H9 (cell line): Measurements from ENCODE around the gene USP36. TPM values are rescaled to one million over a fixed set of nuclear protein-coding genes. Genes with fewer than 3 reads are reported as not detected.

Experiments used
- DNase-seq: peaks from one replicate; pipeline ENCODE4 v3.0.0-alpha.2; 2017
- H2AFZ ChIP-seq: one replicate; pipeline ENCODE4 v1.6.1; 2013; ENCODE audit warnings: mild to moderate bottlenecking, low read length, control low read depth, moderate library complexity
- H2AK5ac ChIP-seq: 2 replicates; pipeline ENCODE4 v1.6.1; 2013; ENCODE audit warnings: low read length, control low read depth, mixed read lengths; ENCODE audit not compliant: insufficient read length
- H2BK120ac ChIP-seq: one replicate; pipeline ENCODE4 v1.6.1; 2013; ENCODE audit warnings: low read depth, mild to moderate bottlenecking, low read length, control low read depth, inconsistent platforms; ENCODE audit not compliant: poor library complexity, severe bottlenecking
- H2BK12ac ChIP-seq: 2 replicates; pipeline ENCODE4 v1.6.1; 2013; ENCODE audit warnings: low read length, control low read depth, mixed read lengths, low read depth; ENCODE audit not compliant: insufficient read length
- H2BK15ac ChIP-seq: 2 replicates; pipeline ENCODE4 v1.6.1; 2013; ENCODE audit warnings: low read depth, low read length, control low read depth
- H2BK20ac ChIP-seq: one replicate; pipeline ENCODE4 v1.6.1; 2013; ENCODE audit warnings: low read depth, mild to moderate bottlenecking, low read length, control low read depth, inconsistent platforms; ENCODE audit not compliant: poor library complexity, severe bottlenecking
- H2BK5ac ChIP-seq: 2 replicates; pipeline ENCODE4 v1.6.1; 2013; ENCODE audit warnings: low read length, control low read depth, mixed read lengths; ENCODE audit not compliant: insufficient read length
- H3K14ac ChIP-seq: 2 replicates; pipeline ENCODE4 v1.6.1; 2013; ENCODE audit warnings: low read length, control low read depth; ENCODE audit not compliant: insufficient read depth
- H3K18ac ChIP-seq: 2 replicates; pipeline ENCODE4 v1.6.1; 2013; ENCODE audit warnings: low read depth, mild to moderate bottlenecking, mixed read lengths, low read length, control low read depth; ENCODE audit not compliant: insufficient read length
- H3K23ac ChIP-seq: 2 replicates; pipeline ENCODE4 v1.6.1; 2013; ENCODE audit warnings: low read length, control low read depth, mixed read lengths, low read depth; ENCODE audit not compliant: insufficient read length
- H3K23me2 ChIP-seq: 2 replicates; pipeline ENCODE4 v1.6.1; 2013; ENCODE audit warnings: low read depth, mild to moderate bottlenecking, mixed read lengths, low read length, control low read depth; ENCODE audit not compliant: insufficient read length, poor library complexity, severe bottlenecking
- H3K27ac ChIP-seq: 2 replicates; pipeline ENCODE4 v1.5.1; 2013; ENCODE audit warnings: low read length, control low read depth, mixed read lengths, low read depth; ENCODE audit not compliant: insufficient read length
- H3K27me3 ChIP-seq: 2 replicates; pipeline ENCODE4 v1.6.1; 2013; ENCODE audit warnings: low read length, control low read depth, inconsistent platforms; ENCODE audit not compliant: insufficient read depth
- H3K4ac ChIP-seq: 2 replicates; pipeline ENCODE4 v1.6.1; 2013; ENCODE audit warnings: low read depth, mild to moderate bottlenecking, control low read depth, inconsistent platforms, low read length, moderate library complexity
- H3K4me1 ChIP-seq: 2 replicates; pipeline ENCODE4 v1.6.1; 2013; ENCODE audit warnings: low read length, control low read depth, inconsistent platforms; ENCODE audit not compliant: insufficient read depth
- H3K4me2 ChIP-seq: 2 replicates; pipeline ENCODE4 v1.6.1; 2013; ENCODE audit warnings: low read length, control low read depth, mixed read lengths; ENCODE audit not compliant: insufficient read length, insufficient read depth
- H3K56ac ChIP-seq: 2 replicates; pipeline ENCODE4 v1.6.1; 2013; ENCODE audit warnings: low read depth, mild to moderate bottlenecking, mixed read lengths, low read length, control low read depth; ENCODE audit not compliant: insufficient read length
- H3K79me1 ChIP-seq: 2 replicates; pipeline ENCODE4 v1.6.1; 2013; ENCODE audit warnings: low read depth, mild to moderate bottlenecking, moderate library complexity, low read length, control low read depth, inconsistent platforms; ENCODE audit not compliant: insufficient read depth, poor library complexity, severe bottlenecking
- H3K79me2 ChIP-seq: 2 replicates; pipeline ENCODE4 v1.6.1; 2013; ENCODE audit warnings: low read length, control low read depth, inconsistent platforms; ENCODE audit not compliant: insufficient read depth
- H3K9ac ChIP-seq: 2 replicates; pipeline ENCODE4 v1.6.1; 2013; ENCODE audit warnings: low read length, control low read depth, mixed read lengths; ENCODE audit not compliant: insufficient read length; ENCODE audit errors: extremely low read depth
- H3K9me3 ChIP-seq: one replicate; pipeline ENCODE4 v1.6.1; 2013; ENCODE audit warnings: low read depth, low read length, inconsistent platforms; ENCODE audit not compliant: control insufficient read depth
- H3T11ph ChIP-seq: one replicate; pipeline ENCODE4 v1.6.1; 2013; ENCODE audit warnings: mild to moderate bottlenecking, low read length, control low read depth, inconsistent platforms
- H4K20me1 ChIP-seq: one replicate; pipeline ENCODE4 v1.6.1; 2013; ENCODE audit not compliant: control insufficient read depth, insufficient read length, insufficient read depth
- H4K5ac ChIP-seq: 2 replicates; pipeline ENCODE4 v1.6.1; 2013; ENCODE audit warnings: low read depth, mild to moderate bottlenecking, mixed read lengths, low read length, control low read depth; ENCODE audit not compliant: insufficient read length
- H4K8ac ChIP-seq: replicated peaks from 2 replicates; pipeline ENCODE4 v1.6.1; 2013; ENCODE audit warnings: low read length, control low read depth, mixed read lengths, low read depth; ENCODE audit not compliant: insufficient read length
- H4K91ac ChIP-seq: 2 replicates; pipeline ENCODE4 v1.6.1; 2013; ENCODE audit warnings: low read depth, mild to moderate bottlenecking, moderate library complexity, mixed read lengths, low read length, control low read depth; ENCODE audit not compliant: insufficient read length
- H3K27ac Mint-ChIP-seq, 3 experiments: 2 replicates in 2 of 3; 3 replicates in 1 of 3; pipeline ENCODE4 v1.8.0; 2020 to 2021; ENCODE audit warnings: mixed read lengths in 3 of 3, mild to moderate bottlenecking in 1 of 3, moderate library complexity in 1 of 3
- H3K27me3 Mint-ChIP-seq: 2 replicates; pipeline ENCODE4 v1.8.0; 2021; ENCODE audit warnings: low read depth, mild to moderate bottlenecking, moderate library complexity, mixed read lengths
- H3K36me3 Mint-ChIP-seq, 3 experiments: 2 replicates in 2 of 3; 3 replicates in 1 of 3; pipeline ENCODE4 v1.8.0; 2020 to 2021; ENCODE audit warnings: low read depth in 3 of 3, mixed read lengths in 3 of 3; ENCODE audit not compliant: insufficient read depth in 1 of 3
- H3K4me1 Mint-ChIP-seq, 2 experiments: 2 replicates each; pipeline ENCODE4 v1.8.0; 2020; ENCODE audit warnings: mixed read lengths in 2 of 2
- H3K4me3 Mint-ChIP-seq, 2 experiments: 2 replicates in 1 of 2; 3 replicates in 1 of 2; pipeline ENCODE4 v1.8.0; 2020 to 2021; ENCODE audit warnings: mild to moderate bottlenecking in 2 of 2, mixed read lengths in 2 of 2, moderate library complexity in 1 of 2
- H3K9me3 Mint-ChIP-seq, 2 experiments: 2 replicates in 1 of 2; 3 replicates in 1 of 2; pipeline ENCODE4 v1.8.0; 2020; ENCODE audit warnings: mild to moderate bottlenecking in 2 of 2, mixed read lengths in 2 of 2, moderate library complexity in 1 of 2
- CTCF ChIP-seq: fragments of 200-600 bp; sonication (generic); conservative IDR thresholded peaks from 3 replicates; pipeline ENCODE4 v1.8.0; 2021; ENCODE audit warnings: antibody characterized with exemption, mild to moderate bottlenecking
- WGBS: extraction: QIAGEN DNeasy Blood & Tissue Kit; methylation state at CpG from one replicate; pipeline ENCODE4 v1.1.7; 2013; ENCODE audit warnings: missing lambda C conversion rate, low lambda C conversion rate, mixed read lengths; ENCODE audit not compliant: insufficient read length; ENCODE audit errors: extremely low coverage; 5-methylcytosine and 5-hydroxymethylcytosine counted together
- total RNA-seq: library from RNA; stranded (reverse); gene quantifications from 2 replicates; pipeline ENCODE4 v1.2.1, GENCODE V29; 2021

USP36 gene
- total RNA-seq, 1 experiment from 2014 or later: 106 TPM

- Histone ChIP-seq H3K56ac (no peak overlapping the region), H4K91ac (no peak overlapping the region), H4K5ac (no peak overlapping the region), H2AK5ac (no peak overlapping the region), H2AFZ (no peak overlapping the region), H3K27ac (no peak overlapping the region), H2BK15ac (no peak overlapping the region), H3K14ac (no peak overlapping the region), H3K4ac (no peak overlapping the region), H3K9me3 (no peaks in the 10 kb centered on the region), H3K79me1 (no peaks in the 10 kb centered on the region), H2BK12ac (no peak overlapping the region), H2BK5ac (no peak overlapping the region), H3K9ac (no peak overlapping the region), H4K8ac (no peak overlapping the region), H2BK20ac (no peak overlapping the region), H4K20me1 (no peaks in the 10 kb centered on the region), H2BK120ac (no peak overlapping the region), H3K4me2 (no peak overlapping the region), H3K4me1 (no peaks in the 10 kb centered on the region), H3K18ac (no peak overlapping the region), H3K23me2 (no peaks in the 10 kb centered on the region), H3K79me2 (no peaks in the 10 kb centered on the region; the same call in 1 of the 2 replicates), H3K23ac (no peak overlapping the region), H3T11ph (no peak overlapping the region), H3K27me3 (no peaks in the 10 kb centered on the region)
- Mint-ChIP-seq H3K9me3 (no peaks in the 10 kb centered on the region), H3K4me3 (no peak overlapping the region), H3K36me3 (no peaks in the 10 kb centered on the region), H3K4me1 (peaks cover 3 to 7% of the 10 kb centered on the region in 2 experiments; a peak in 3 of 4 replicates), H3K27ac (no peak overlapping the region), H3K27me3 (no peaks in the 10 kb centered on the region)
- TF ChIP-seq CTCF: no peak
- no CpG with 5 or more reads among the region's 6 CpGs for WGBS
- DNase-seq: no peak
Observed at GRCh38 chr17:78771758-78772382, 68.7 kb downstream of the USP36 start.
